Left colon (tissue), 2 donors: Measurements from ENCODE around the gene PRCD. TPM values are rescaled to one million over a fixed set of nuclear protein-coding genes. Genes with fewer than 3 reads are reported as not detected.

ENCODE experiments used
- ATAC-seq: fragments of 200-7000 bp; cut with Tn5 transposase; one replicate; pipeline ENCODE4 v1.9.1; 2020; ENCODE audit warnings: mild to moderate bottlenecking, moderate library complexity
- DNase-seq, 2 donors: peaks; one replicate each; pipeline ENCODE4 v3.0.0-alpha.2; 2020
- intact Hi-C, 2 donors: fragments of 100-400 bp; cut with DNase I in 1 of 2; cut with micrococcal nuclease in 1 of 2; formaldehyde crosslinking; loops; one replicate each; pipeline versions ENCODE4 v1.11.2 to v1.14.0; 2022; cut with DNase I, micrococcal nuclease
- long read RNA-seq: library from polyadenylated mRNA; unstranded; transcript quantifications from one replicate; pipeline ENCODE4 v2.0.0, GENCODE V29; 2021
- total RNA-seq, 2 donors: library from RNA; stranded (reverse); fragmentation: NEBNext Ultra II Directional; extraction: Animal tissue kit (Norgen Biotek cat#: 25700); gene quantifications; one replicate each; pipeline ENCODE4 v1.2.1, GENCODE V29; 2021
- donor health status: DM: no; HTN: no; CAD: no.
- donor health status: DM: yes; HTN: yes; CAD: no.

PRCD gene
- 1 to 10 TPM in 1 of 2 donors, under 1 TPM in 1; 0.92 to 2.3 TPM for total RNA-seq
- long read RNA-seq, partial matches to known transcripts = 0 of 2 reads
- long read RNA-seq, other reads (novel, unspliced or antisense) = 2 of 2 reads

- DNase-seq = no peak
- intact Hi-C loops = no loop called here
- ATAC-seq = no peak
These were observed at the start of gene PRCD for GRCh38 chr17:76539631-76540271. Gene PRCD, plus strand, starts transcription at chr17:76540044. Its CDS starts 98 bp downstream, at chr17:76540142.

GRCh38 chr17:76490112-76490710, 49.6 kb upstream of the PRCD start:
- DNase-seq = no peak
- intact Hi-C loops = no loop called here
- no peak for ATAC-seq

GRCh38 chr17:76491271-76492122, 48.3 kb upstream of the PRCD start:
- no peak for DNase-seq

GRCh38 chr17:76492123-76492988, 47.5 kb upstream of the PRCD start:
- intact Hi-C loops = no loop called here
- DNase-seq (peak; percentile 70 to 79), ATAC-seq (peak; percentile 76)

More at GRCh38 chr17:76491271-76492122, 48.3 kb upstream of the PRCD start:
- intact Hi-C loops = no loop called here
- peak; percentile 31 for ATAC-seq

GRCh38 chr17:76492989-76493501, 46.8 kb upstream of the PRCD start:
- ATAC-seq (peak; percentile 59), DNase-seq (peak; percentile 63 to 78)
- intact Hi-C loops = no loop called here

GRCh38 chr17:76493505-76494167, 46.2 kb upstream of the PRCD start:
- intact Hi-C loops = no loop called here
- DNase-seq (no peak), ATAC-seq (no peak)

GRCh38 chr17:76495663-76496400, 44.0 kb upstream of the PRCD start:
- ATAC-seq (no peak), DNase-seq (no peak)
- intact Hi-C loops = no loop called here

GRCh38 chr17:76496464-76496863, 43.4 kb upstream of the PRCD start:
- ATAC-seq = no peak

GRCh38 chr17:76497699-76497978, 42.2 kb upstream of the PRCD start:
- ATAC-seq (no peak), DNase-seq (no peak)
- intact Hi-C loops = no loop called here

More at GRCh38 chr17:76496464-76496863, 43.4 kb upstream of the PRCD start:
- no peak for DNase-seq
- intact Hi-C loops = no loop called here

GRCh38 chr17:76497979-76498875, 41.6 kb upstream of the PRCD start:
- ATAC-seq = peak; percentile 33
- peak; percentile 72 for DNase-seq
- intact Hi-C loops = no loop called here

GRCh38 chr17:76498876-76499251, 41.0 kb upstream of the PRCD start:
- ATAC-seq (no peak), DNase-seq (no peak)
- intact Hi-C loops = no loop called here

- ATAC-seq = no peak
These were observed 40.6 kb upstream of the PRCD start for GRCh38 chr17:76499267-76499667.

GRCh38 chr17:76500074-76500746, 39.6 kb upstream of the PRCD start:
- DNase-seq = no peak
- ATAC-seq = no peak
- intact Hi-C loops = no loop called here

More at GRCh38 chr17:76499267-76499667, 40.6 kb upstream of the PRCD start:
- no peak for DNase-seq
- intact Hi-C loops = no loop called here

GRCh38 chr17:76500747-76501017, 39.2 kb upstream of the PRCD start:
- peak; percentile 20 for ATAC-seq
- DNase-seq = no peak
- intact Hi-C loops = no loop called here

- peak; percentile 89 to 94 for DNase-seq
- ATAC-seq = peak; percentile 94
- intact Hi-C loops = no loop called here
These were observed 38.6 kb upstream of the PRCD start, which contains the start of gene RHBDF2 for GRCh38 chr17:76501018-76501826. Gene RHBDF2, minus strand, starts transcription at chr17:76501423. Its CDS starts 19,899 bp downstream, at chr17:76481524.
